ENCODE measurements around the gene CACNA1C.
A peak's percentile ranks its signal among the peaks of the same experiment; 100 is the strongest.

The CACNA1C gene

DNA sequence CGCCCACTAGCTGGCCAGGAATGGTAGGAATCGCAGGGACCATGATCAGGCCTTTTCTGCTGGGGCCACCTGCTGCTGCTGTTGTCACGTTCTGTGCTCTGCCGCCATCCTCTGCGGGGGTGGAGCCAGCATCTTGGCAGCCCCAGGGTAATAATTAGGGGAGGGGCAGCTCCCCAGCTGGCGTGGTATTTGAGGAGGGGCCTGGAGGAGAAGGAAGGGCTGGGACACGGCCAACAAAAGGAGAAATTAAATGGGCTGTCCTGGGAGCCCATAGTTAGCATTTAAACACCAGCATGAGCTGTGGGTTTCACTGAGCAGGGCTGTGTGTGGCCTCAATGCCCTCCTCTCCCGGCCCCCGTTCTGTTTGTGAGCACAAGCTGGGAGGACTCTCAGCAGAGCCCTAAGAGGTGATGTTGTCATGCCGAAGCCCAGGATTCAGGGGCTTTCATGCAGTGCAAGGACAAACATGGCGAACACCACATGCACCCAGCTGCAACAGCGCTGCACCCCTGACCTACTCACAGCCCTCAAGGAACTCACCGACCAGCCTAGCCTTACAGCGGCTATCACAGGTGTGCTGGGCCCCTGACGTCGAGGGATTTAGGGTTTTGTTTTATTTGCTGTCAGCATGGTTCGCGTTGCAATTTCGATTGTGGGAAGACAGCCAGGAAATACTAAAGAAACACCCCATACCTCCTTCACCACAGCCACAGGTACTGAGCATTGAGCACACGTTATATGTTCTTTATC is 324.3 kb downstream of the CACNA1C start:
- no peak for DNase-seq

DNA sequence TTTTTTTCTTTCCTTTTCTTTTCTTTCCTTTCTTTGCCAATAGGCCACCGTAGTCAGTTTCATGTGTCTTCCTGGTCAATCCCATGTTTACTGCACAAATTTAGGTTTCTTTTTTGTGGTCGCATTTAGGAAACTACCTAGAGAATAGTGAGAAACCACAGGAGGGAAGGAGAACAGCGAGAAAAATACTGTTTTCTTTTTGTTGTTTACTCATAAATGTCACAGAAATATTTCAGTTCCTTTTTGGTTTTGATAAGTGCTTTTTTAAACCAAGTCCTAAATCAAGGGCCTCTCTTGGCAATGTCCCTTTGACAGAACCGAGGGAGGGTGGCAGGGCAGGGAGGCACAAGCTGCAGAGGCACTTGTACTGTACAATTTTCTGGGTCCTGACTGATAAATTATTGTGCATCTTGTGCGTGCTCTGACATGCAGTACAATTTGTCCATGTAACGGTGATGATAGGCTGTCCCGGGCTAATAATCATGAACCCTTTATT is 326.1 kb downstream of the CACNA1C start:
- DNase-seq, result no peak

DNA sequence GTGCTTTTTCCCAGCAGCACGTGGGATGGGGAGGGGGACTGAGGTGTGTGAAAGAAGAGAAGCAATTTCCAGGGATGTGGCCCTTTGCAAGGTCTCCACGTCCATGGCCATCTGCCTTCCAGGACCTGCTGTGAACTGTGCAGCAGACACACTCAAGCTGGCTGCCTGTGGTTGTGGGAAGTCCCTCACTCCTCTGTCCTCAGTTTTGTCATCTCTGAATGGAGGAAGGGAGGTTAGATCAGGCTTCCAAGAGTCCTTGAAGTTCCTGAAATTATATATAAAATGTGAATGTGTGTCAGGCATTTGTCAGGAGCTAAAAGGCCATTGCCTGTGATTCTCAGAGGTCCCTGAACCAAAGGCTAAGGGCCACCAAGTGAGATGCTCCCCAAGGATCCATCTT is 328.2 kb downstream of the CACNA1C start:
- no peak for DNase-seq

DNA sequence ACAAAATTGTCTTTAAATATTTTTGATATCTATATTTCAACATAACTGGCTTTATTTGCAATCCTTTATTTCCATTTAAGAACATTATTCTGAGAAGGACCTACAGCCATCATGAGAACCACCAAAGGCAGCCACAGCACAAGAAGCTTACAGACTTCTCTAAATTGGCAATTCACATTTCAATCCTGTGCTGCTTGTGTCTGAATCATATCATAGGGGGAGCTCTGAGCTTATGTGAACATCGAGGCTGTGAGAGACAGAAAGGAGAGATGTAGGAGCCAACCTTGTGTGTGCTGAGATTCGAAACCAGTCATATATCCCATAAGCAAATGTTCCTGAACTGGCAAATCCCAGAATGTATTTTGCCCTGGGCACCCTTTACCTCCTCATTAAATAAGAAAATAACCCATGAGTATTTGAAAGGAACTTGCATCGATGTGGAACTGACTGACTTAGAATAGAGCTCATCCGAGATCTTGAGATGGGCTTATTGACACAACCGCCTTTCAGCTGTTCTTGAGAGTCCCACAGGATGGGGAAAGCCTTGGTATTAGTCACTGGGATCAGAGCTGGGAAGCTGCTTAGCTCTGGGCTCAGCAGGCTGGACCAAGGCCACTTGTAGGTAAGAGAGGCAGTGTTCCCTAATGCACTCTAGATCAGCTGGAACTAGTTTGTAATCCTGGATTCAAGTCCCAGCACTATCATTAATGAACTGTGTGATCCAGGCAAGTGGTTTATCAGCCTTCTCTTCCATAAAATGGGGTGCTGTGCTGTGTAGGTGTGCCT is 329.8 kb downstream of the CACNA1C start:
- DNase-seq, result no peak

DNA sequence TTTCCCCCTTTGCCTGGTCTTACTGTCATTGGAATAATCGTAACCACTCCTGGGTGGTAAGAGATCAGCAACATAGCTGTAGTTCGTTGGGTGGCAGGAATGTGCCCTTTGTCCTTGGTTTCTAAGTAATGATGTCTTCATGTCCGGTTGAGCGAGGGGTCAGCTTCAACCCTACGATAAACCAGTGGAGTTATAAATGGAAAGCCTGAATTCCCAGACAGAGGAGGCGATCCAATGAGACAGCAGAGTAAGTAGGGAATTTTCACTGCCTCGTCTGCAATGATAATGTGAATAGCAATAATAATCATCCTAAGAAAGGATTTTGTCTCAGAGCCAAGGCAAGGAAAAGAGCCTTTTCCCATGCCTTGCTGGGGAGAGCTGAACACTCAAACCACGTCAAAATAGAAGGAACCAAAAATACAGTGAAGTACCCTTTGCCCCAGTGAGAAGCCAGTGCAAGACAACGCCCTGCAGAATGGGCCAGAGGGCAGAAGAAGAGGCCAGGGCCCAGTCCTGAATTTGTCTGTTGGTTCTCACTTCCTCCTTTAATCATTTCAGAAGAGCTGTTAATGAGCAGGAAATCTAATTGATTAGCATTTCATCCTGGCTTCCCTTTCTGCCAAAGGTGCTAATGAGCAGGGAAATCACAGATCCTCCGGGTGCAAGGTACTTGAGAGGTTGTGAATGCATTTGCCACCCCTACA is 330.7 kb downstream of the CACNA1C start:
- DNase-seq, result no peak

DNA sequence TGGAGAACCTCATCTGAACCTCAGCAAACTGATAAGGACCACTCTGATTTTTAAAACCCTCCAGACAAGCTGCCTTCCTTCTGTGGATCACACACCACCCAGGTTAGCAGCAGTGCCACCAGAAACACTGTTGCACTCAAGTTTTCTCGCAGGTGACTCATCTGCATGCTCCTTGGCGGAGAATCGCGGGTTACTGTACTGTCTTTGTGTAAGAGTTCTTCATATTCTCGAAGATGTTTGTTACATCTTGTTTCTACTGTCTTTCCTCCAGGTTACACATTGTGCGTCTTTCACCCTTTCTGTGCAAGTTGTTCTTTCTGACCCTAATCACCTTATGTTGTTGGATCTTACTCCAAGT is 331.2 kb downstream of the CACNA1C start:
- no peak for DNase-seq

DNA sequence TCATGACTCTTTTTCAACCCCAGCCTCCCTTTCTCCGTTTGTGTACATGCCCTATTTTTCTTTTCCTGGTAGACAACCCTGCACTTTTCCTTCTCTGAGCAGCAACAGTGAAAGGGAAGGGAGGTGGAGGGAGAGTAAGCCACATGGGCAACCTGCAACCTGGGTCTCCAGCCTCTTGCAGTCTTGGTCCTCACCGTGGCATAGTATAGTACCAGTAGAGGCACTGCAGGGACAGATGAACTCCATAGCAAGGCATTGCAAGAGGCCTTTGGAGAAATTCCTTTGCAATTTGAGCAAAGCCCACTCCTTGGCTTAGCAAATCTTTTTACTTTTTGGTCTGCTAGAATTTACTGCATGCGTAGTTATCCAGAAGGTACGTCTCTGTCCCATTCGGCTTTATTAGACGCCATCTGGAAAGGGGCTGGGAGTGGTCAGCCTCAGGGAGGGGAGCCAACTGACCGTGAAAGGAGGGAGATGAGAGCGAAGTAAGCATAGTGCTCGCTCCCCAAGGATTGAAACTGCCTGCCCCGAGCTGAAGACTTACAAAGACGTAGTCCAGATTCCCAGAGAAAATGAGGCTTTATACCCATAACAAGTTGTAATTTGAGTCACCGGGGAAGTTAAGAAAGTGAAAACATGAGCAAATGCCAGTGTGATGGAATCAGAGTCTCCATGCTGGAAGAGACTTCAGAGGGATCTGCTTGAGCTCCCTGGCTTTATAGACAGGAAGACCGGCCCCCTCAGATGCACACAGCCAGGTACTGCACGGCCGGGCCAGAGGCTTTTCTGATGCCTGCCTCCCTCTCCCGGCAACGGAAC is 332.0 kb downstream of the CACNA1C start:
- DNase-seq, result no peak

DNA sequence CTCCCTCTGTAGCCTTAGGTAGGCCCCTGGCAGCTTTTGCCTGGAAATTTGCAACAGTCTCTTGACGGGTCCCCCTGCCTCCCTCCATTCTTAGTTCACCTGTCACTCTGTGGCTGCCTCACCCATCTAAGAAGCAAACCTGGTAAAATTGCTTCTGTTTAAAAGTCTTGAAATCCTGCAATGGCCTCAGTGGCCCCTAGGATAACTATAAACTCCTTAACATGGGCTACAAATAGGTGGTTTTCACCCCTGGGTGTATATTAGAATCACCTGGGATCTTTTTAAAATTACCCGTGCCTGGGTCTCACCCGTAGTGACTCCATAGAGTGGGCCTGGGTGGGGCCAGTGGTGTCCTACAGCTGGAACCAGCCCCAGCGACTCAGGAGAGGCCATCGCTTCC is 332.7 kb downstream of the CACNA1C start:
- DNase-seq, result no peak

DNA sequence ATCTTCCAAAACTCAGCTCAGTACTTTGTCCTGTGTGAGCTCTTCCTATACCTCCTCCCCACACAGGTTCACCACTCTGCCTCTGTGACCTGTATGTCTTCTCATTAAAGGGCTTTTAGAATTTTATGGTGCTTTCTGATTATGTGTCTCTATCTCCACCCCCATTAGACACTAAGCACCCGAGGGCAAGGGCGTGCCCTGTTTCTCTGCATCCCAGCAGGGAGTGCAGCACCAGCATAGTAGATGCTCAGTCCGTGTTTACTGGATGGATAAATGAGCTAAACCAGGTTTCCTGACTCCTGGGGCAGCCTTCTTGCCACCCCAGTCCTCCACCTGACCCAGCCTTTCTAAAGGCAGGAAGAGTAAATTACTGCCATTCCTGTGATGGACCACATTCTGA is 333.8 kb downstream of the CACNA1C start:
- DNase-seq, result no peak

DNA sequence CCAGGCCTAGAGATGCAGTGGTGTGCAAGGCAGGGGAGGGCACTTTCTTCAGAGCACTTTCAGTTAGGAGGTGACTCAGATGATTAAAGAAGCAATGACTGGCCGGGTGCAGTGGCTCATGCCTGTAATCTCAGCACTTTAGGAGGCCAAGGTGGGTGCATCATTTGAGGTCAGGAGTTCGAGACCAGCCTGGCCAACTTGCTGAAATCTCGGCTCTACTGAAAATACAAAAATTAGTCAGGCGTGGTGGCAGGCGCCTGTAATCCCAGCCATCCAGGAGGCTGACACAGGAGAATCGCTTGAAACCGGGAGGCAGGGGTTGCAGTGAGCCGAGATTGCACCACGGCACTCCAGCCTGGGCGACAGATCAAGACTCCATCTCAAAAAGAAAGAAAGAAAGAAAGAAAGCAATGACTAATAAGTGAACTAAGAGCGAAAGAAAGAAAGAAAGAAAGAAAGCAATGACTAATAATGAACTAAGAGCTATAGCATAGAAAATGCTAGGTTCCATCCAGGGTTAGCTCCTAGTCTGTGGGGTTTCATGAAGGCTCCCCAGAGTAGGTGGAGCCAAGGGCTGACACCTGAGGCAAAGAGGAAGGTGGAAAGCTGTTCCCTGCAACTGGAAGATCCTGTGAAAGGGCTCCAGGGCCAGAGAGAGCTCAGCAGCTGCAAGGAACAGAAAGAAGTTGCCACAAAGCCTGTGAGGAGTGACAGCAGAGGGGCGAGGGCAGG is 334.5 kb downstream of the CACNA1C start:
- DNase-seq, result no peak

DNA sequence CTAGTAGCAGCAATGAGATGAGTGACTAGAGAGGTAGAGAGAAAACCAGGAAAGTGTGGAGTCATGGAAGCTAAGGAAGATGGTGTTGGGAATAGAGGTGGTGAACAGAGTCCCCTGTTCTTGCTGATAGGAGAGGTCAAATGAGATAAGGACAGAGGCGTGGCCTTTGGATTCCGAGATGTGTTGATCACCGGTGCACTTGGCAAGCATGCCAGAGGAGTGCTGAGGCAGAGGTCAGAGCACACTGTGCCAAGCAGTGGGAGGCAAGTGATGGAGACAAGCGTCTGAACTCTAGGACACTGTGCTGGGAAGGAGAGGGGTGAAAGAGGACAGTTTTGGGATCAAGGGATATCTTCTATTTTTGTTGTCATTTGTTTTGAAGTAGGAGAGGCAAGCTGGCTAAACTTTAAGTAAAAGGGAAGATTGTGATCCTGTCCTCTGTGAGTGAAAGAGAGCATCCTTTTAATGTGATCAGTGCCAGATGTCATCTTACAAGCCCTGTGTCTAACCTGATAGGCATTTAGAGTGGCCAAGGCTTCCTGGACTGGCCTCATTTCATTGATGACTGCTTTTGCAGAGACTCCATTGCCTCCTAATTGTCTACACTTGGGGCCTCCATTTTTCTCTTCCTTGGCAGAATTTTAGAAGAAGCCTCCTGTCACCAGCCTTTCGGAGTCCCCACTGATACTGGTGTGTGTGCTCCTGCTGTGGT is 336.4 kb downstream of the CACNA1C start:
- no peak for DNase-seq

DNA sequence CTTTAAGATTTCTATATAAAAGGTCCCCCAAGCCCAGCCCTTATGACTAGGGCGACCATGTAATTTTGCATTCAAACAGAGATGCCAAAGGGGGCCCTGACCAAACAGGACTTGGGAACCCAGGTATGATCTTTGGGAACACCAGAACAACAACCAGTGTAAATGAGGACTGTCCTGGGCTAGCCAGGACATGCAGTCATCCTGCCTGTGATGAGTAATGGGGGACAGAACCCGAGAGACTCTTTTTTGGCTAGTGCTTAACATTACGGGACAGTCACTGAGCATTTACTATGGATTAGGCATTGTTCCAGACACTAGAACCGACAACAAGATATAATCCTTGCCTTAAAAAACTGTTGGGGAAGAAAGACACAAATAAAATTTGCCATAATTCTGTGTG is 337.3 kb downstream of the CACNA1C start:
- DNase-seq, result no peak

DNA sequence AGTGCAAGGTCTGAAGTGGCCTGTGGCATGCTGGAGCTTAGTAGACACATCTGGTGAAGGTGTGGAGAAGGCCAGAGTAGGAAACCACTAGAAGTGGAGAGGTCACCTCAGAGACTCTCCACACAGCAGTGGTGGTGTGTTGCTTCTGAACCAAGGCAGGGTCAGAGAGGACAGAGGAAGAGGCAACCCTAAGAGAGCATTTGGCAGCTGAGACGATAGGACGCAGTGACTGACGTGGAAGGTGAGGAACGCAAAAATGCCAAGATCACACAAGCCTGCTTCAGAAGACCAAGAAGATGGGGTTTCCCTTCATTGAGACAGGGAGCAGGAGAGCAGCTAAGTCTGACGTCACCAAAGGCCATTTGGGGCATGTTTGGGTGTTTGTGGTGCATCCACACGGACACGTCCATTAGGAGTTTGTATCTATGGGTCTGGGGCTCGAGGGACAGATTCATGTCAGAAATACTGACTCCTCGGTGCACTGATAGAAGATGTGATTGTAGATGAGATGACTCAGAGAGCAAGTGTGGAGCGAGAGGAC is 338.1 kb downstream of the CACNA1C start:
- no peak for DNase-seq

DNA sequence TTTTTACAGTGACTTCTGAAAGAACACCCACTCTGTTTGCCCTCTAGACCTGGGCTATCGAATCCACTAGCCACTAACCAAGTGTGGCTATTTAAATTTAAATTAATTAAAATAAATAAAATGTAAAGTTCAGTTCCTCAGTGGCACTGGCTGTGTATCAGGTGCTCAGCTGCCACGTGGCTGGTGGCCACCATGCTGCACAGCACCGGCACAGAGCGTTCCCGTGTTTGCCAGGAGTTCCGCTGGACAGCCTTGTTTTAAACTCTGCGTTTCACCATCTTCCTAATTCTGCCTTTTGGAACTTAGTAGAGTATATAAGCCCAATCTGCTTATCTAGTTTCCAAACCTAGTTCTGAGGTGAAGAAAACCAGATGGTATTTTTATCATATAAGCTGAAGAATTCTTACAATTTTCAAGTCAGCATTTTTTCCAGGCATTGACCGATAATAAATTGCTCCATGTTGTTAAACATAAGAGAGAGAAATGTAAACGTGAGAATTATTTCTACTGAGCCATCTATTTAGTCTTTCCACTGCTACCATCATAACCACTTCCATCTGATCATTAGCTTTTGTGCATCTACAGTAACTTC is 339.0 kb downstream of the CACNA1C start:
- no peak for DNase-seq

DNA sequence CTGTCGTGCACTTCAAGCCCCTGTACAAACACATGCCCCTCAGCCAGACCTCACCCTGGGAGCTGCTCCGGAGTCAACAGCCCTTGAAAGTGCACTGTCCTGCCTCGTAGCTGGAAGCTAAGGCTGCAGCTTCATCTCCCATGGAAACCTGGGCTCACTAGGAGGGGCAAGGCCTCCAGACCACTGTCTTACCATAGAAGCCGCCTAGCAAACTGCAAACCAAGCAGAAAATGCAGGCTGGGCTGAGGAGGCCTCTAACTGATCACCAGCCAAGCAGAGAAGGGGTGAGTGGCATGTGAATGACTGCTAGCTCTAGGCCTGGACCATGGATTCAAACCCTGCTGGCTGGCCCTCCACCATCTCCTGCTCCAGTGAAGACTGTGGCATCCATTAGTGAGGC is 340.2 kb downstream of the CACNA1C start:
- no peak for DNase-seq

DNA sequence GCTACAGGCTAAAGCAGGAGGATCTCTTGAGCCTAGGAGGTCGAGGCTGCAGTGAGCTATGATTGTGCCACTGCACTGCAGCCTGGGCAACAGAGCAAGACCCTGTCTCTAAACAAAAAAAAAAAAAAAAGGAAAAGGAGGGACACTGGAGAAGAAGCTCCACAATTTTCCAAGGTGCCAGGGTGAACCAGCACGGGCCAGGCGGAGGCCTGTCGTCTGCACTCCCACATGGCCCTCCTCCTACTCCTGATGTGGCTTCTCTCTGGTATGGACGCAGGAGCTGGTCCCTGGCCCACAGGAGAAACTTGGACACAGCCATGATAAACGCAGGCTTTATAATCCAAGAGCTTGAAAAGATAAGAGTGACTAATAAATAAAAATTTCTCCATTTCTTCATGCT is 341.2 kb downstream of the CACNA1C start:
- DNase-seq, result no peak

DNA sequence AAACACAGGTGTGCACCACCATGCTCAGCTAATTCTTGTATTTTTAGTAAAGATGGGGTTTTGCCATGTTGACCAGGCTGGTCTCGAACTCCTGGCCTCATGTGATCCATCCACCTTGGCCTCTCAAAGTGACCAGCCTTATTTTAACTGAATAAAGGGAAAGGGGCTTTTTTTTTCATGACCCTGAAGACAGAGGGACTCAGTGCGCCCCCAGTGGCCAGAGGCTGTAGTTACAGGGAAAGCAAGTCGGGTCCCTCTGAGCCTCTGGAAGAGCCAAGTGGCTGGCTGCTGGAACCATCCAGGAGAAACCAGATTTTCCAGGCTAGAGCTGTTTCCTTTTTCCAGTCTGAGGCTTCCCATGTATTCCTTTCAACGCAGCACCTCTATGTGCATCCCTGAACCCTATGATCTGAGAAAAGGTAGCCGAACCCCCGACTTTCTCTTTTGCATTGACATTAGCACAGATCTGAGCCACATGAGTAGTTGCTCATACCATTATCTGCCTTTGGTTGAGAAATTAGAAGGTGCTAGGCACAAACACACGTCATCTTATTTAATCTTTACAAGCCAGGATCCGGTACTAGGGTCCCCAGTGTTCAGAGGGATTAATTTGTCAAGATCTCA is 342.7 kb downstream of the CACNA1C start:
- DNase-seq, result peak; percentile 6 to 18

DNA sequence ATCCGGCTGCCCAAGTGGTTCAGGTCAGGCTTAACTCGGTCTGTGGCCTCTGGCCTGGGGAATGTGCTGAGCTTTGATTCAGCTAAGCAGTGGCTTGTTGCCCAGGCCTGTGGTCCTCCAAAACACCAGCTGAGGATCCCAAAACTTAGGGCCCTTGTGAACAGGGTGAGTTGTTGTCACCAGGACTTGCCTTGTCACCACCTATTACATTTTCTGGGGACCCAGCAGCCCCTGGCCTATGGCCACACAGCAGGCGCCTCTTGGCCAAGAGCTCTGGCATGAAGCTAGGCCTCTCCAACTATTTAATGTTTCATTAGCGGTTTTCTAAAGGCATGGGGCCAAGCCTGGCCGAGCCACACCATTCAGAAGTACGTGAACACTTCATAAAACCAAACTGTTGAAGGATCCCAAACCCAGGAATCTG is 343.7 kb downstream of the CACNA1C start:
- DNase-seq, result no peak

DNA sequence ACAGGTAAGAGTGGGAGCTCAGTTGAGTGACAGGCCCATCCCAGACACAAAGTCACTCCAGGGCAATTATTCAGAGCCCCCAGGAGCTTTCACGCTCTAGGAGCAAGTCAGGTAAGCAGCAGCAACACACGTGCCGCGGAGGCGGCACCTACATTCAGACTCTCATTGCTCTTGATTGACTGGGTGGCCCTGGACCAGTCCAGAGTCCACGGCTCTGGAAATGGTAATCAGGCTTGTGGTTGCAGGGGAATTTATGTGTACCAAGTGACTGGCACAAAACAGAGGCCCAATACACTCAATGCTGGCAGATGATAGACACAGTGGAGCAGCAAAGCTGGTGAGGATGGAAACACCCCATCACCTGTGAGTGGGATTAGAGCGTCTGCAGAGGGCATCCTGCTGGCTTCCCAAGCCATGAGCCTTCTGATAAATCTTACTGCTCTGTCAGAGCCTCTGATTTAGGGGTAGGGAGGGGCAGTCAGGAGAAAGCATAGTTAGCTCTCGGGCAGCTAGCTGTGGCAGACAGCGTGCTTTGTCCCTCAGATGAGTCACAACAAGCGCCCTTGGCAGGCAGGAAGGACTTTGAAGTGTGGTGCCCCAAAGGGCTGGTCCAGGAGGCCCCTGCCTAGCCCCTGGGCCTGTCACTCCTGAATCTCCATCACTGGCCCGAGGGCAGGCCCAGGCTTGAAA is 344.7 kb downstream of the CACNA1C start:
- no peak for DNase-seq

DNA sequence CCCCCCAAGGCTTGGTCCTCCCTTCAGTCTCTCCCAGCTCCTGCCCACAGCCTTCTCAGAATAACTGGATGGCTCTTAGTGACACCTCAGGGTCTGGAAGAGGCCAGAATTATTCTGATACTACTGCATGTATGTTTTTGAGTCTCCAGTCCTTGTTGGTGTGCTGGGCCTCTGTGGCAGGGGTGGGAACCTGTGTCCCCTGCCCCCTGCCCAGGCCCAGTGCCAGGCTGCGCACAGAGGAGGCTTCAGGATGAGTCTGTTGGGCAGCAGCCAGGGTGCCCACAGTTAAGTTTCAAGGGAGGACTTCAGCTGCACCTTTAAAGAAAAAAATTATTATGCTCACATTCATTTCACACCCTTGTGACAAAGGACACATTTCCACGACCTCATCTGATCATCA is 348.3 kb downstream of the CACNA1C start:
- DNase-seq, result no peak

All from activated CD4-positive, alpha-beta T cell treated with anti-CD3 and anti-CD28 coated beads, Interleukin-2, amount 50 U/mL, for 4 hours (primary cell).